BJ (cell line): Measurements from ENCODE around the gene PERM1. TPM values are rescaled to one million over a fixed set of nuclear protein-coding genes. Genes with fewer than 3 reads are reported as not detected.

Experiments
- CTCF ChIA-PET: fragments of 350-600 bp; formaldehyde crosslinking; extraction: SDS; loops from one replicate; lab custom pipeline; 2021; ENCODE audit warnings: antibody characterized with exemption, inconsistent platforms; lab: Yijun Ruan, JAX
- POLR2A ChIA-PET: fragments of 300-600 bp; sonication (Branson Sonifier 250); formaldehyde crosslinking; extraction: SDS; loops from one replicate; lab custom pipeline; 2021; ENCODE audit warnings: antibody characterized with exemption; lab: Charles Lee
- DNase-seq: peaks from one replicate; pipeline ENCODE4 v3.0.0-alpha.2; 2011; ENCODE audit warnings: low read depth
- H3K27me3 ChIP-seq: 2 replicates; pipeline ENCODE4 v1.6.0; 2011; ENCODE audit warnings: low read length; ENCODE audit not compliant: control insufficient read depth, insufficient read depth
- H3K36me3 ChIP-seq: 2 replicates; pipeline ENCODE4 v1.5.1; 2011; ENCODE audit warnings: low read length; ENCODE audit not compliant: control insufficient read depth, insufficient read depth
- H3K4me3 ChIP-seq: 2 replicates; pipeline ENCODE4 v1.5.1; 2011; ENCODE audit warnings: low read depth, mild to moderate bottlenecking, control low read depth, low read length
- polyA plus RNA-seq: library from polyadenylated mRNA; depleted of rRNA; stranded (reverse); fragments of >200 nt; gene quantifications from 2 replicates; pipeline ENCODE4 v1.2.3, GENCODE V29; 2011
- TF ChIP-seq, protein P1 (sequence below): IDR thresholded peaks from 2 replicates; pipeline ENCODE4 v1.5.1; 2011; ENCODE audit warnings: low read depth, mild to moderate bottlenecking, control low read depth, inconsistent platforms, low read length, moderate library complexity; ENCODE audit not compliant: insufficient read depth

Gene PERM1
- polyA plus RNA-seq, 1 experiment: not detected

DNA sequence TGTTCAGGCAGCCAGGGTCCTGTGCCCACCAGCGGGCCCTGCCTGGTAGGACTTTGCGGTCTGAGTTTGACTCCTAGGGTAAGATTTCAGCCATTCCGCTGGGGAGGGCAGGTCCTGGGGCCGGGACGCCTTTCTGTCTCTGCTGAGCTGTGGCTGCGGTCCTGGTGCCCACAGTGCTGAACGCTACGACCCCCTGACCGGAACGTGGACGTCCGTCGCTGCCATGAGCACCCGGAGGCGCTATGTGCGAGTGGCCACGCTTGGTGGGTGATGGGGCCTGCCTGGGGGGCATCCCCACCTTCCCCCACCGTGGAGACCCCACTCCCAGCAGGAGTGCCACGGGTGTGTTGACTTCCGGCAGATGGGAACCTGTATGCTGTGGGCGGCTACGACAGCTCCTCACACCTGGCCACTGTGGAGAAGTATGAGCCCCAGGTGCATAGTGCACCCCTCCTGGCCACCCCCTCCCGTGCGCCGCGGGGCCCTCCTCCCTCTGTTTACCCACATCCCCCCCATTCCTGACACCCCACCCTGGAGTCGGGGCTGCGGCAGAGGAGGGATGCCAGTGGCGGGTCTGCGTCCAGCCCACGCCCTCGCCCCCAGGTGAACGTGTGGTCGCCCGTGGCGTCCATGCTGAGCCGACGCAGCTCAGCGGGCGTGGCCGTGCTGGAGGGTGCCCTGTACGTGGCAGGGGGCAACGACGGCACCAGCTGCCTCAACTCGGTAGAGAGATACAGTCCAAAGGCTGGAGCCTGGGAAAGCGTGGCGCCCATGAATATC lies 18.0 kb downstream of the PERM1 start:
- CTCF ChIA-PET: no interaction called here
- Histone ChIP-seq H3K27me3 (no peaks in the 10 kb centered on the region), H3K4me3 (no peak overlapping the region), H3K36me3 (peaks cover 11% of the 10 kb centered on the region; the same call in 1 of the 2 replicates)
- POLR2A ChIA-PET: interaction anchor here (0.6 kb wide), 1 partner anchor 36 kb away, joined by 3 read pairs; the partner anchor contains the start of gene HES4
- no peak for DNase-seq
- TF ChIP-seq, protein P1, sequence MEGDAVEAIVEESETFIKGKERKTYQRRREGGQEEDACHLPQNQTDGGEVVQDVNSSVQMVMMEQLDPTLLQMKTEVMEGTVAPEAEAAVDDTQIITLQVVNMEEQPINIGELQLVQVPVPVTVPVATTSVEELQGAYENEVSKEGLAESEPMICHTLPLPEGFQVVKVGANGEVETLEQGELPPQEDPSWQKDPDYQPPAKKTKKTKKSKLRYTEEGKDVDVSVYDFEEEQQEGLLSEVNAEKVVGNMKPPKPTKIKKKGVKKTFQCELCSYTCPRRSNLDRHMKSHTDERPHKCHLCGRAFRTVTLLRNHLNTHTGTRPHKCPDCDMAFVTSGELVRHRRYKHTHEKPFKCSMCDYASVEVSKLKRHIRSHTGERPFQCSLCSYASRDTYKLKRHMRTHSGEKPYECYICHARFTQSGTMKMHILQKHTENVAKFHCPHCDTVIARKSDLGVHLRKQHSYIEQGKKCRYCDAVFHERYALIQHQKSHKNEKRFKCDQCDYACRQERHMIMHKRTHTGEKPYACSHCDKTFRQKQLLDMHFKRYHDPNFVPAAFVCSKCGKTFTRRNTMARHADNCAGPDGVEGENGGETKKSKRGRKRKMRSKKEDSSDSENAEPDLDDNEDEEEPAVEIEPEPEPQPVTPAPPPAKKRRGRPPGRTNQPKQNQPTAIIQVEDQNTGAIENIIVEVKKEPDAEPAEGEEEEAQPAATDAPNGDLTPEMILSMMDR: no peak

- POLR2A ChIA-PET: no interaction called here
- CTCF ChIA-PET: no interaction called here
- DNase-seq: no peak
- H3K27me3 ChIP-seq: no peaks in the 10 kb centered on the region
- H3K4me3 ChIP-seq: no peak overlapping the region
- peaks cover 11% of the 10 kb centered on the region; the same call in 1 of the 2 replicates for H3K36me3 ChIP-seq
- TF ChIP-seq, protein P1: no peak
Measured at GRCh38 chr1:963301-963651, 18.6 kb downstream of the PERM1 start.

- Histone ChIP-seq H3K4me3 (no peak overlapping the region), H3K36me3 (peaks cover 11% of the 10 kb centered on the region; the same call in 1 of the 2 replicates), H3K27me3 (no peaks in the 10 kb centered on the region)
- ChIA-PET POLR2A (no interaction called here), CTCF (no interaction called here)
- TF ChIP-seq, protein P1: no peak
- DNase-seq: no peak
Measured at GRCh38 chr1:962381-963300, 19.3 kb downstream of the PERM1 start.

- TF ChIP-seq, protein P1: no peak
- Histone ChIP-seq H3K36me3 (peaks cover 17% of the 10 kb centered on the region), H3K4me3 (peak overlapping the region; percentile 73), H3K27me3 (no peaks in the 10 kb centered on the region; the same call in 1 of the 2 replicates)
- DNase-seq: no peak
- ChIA-PET POLR2A (no interaction called here), CTCF (interaction anchor here (1.3 kb wide), 1 partner anchor 55 kb away, joined by 3 read pairs; no protein-coding TSS in a partner anchor)
Measured at GRCh38 chr1:961132-961669, 20.7 kb downstream of the PERM1 start.
